HG03439 (cell line): ENCODE results near the gene GABBR1.
A peak's percentile ranks its signal among the peaks of the same experiment; 100 is the strongest.

Experiments used
- ATAC-seq: cut with Tn5 transposase; IDR thresholded peaks from one replicate; pipeline ENCODE4 v1.9.1; 2021; ENCODE audit warnings: mild to moderate bottlenecking, moderate library complexity; ENCODE audit not compliant: unreplicated experiment

Gene GABBR1

GRCh38 chr6:29655658-29656057 is 22.7 kb upstream of the GABBR1 start:
- ATAC-seq = no peak

- ATAC-seq = no peak
Observed at GRCh38 chr6:29653452-29654038, 20.6 kb upstream of the GABBR1 start.

- ATAC-seq = no peak
Observed at GRCh38 chr6:29652198-29652584, 19.2 kb upstream of the GABBR1 start.

GRCh38 chr6:29651413-29652197 is 18.6 kb upstream of the GABBR1 start:
- ATAC-seq = no peak

- peak; percentile 95 for ATAC-seq
Observed at GRCh38 chr6:29649701-29650673, 17.0 kb upstream of the GABBR1 start.

GRCh38 chr6:29647927-29648642 is 15.1 kb upstream of the GABBR1 start:
- ATAC-seq = no peak

GRCh38 chr6:29641430-29642148 is 8.6 kb upstream of the GABBR1 start:
- ATAC-seq = no peak

GRCh38 chr6:29637247-29637646 is 4.3 kb upstream of the GABBR1 start:
- ATAC-seq = no peak

GRCh38 chr6:29633534-29633905 is 537 bp upstream of the GABBR1 start:
- no peak for ATAC-seq

- ATAC-seq = peak; percentile 36
Observed at GRCh38 chr6:29631860-29632731, 887 bp downstream of the GABBR1 start.

- ATAC-seq = no peak
Observed at GRCh38 chr6:29631209-29631810, 1.7 kb downstream of the GABBR1 start.

- no peak for ATAC-seq
Observed at GRCh38 chr6:29630315-29630714, 2.7 kb downstream of the GABBR1 start.

GRCh38 chr6:29629571-29629970 is 3.4 kb downstream of the GABBR1 start:
- ATAC-seq = no peak

GRCh38 chr6:29628419-29629281 is 4.3 kb downstream of the GABBR1 start:
- no peak for ATAC-seq

- ATAC-seq = no peak
Observed at GRCh38 chr6:29627755-29628418, 5.1 kb downstream of the GABBR1 start.

- ATAC-seq = no peak
Observed at GRCh38 chr6:29626948-29627754, 5.8 kb downstream of the GABBR1 start.
